Activated CD4-positive, alpha-beta T cell treated with anti-CD3 and anti-CD28 coated beads, Interleukin-2, amount 50 U/mL, for 48 hours (primary cell): ENCODE measurements around the gene ZBTB16.

ENCODE experiments used
- DNase-seq, 2 experiments: peaks; one replicate each; pipeline ENCODE4 v3.0.0-alpha.2; 2020

The ZBTB16 gene

DNA sequence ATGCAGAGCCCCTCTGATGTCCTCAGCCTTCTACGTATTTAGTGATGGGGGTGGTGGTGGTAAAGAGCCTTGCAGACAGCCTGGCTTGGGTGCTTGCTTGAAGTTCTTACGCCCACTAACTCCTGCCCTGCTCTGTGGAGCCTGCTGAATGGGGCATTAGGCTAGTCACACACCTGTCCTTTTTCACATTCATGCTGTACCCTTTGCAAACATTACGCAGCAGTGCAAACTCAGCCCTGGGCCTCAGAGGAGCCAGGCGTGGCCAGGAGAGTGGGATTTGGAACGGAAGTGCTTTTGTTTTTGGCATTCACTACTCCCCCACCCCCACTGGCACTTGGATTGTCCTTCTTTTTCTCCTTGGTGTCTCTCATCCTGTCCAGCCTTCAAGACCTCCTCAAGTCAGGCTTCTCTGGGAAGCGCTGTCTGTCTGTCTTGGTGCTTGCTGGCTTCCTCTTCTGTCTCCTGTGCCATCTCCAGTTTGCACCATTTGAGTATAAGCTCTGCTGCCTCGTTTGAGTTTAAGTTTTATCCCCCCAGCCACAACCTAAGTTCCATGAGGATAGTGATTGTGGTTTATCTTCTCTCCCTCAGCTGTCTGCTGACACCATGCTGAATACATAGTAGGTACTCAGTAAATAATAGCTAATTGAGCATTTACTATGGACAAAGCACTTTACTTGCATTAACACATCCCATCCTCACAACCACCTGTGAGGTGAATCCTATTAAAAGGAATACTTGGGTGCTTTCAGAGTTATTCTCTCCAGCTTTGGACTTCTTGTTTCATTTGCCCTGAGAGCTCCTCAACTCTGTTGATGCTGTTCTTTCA is 26.7 kb downstream of the ZBTB16 start:
- no peak for DNase-seq

DNA sequence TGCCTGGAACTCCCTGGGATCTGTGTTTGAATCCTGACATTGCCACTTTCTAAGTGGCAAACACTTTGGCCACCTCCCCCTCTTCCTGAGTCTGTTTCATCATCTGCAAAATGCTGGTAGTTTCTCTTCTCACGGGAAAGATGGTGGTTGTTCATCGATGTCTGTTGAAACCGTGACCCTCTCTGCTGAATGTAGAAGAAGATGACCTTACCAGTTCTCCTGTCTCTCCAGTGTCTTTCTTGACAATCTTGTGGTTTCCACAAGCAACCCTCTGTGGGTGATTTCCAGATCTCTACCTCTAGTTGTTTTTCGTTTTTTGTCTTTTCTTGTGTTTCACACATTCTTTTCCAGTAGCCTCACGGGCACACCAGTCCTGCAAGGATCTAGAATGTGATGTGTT is 27.5 kb downstream of the ZBTB16 start:
- DNase-seq = no peak

DNA sequence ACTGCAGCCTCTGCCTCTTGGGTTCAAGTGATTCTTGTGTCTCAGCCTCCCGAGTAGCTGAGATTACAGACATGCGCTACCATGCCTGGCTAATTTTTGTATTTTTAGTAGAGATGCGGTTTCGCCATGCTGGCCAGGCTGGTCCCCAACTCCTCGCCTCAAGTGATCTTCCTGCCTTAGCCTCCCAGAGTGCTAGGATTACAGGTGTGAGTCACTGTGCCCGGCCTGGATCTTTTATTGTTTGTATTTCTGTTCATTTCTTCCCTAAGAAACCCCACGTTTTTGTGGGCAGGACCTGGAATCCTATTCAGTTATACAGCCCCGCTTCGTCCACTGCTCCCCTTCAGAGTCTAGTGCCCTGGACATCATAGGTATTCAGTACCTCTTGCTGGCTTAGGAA is 28.7 kb downstream of the ZBTB16 start:
- no peak for DNase-seq

DNA sequence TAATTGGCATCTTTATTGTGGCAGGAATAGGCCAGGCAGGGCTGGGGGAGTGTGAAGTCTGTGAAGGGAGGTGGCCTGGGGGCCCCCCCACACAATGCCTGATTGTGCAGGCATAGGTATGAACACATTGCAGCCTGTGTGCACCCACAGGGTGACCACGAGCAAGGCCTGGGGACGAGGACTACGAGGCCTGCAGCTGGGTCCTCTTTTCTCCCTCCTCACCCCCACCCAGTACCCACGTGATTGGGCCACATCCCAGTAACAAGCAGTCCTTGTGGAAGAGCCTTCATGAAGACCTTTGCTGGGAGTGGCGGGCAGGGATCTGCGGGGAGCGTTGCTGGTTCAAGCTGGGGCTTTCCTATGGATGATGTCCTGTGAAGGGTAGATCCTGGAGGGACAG is 29.3 kb downstream of the ZBTB16 start:
- no peak for DNase-seq

DNA sequence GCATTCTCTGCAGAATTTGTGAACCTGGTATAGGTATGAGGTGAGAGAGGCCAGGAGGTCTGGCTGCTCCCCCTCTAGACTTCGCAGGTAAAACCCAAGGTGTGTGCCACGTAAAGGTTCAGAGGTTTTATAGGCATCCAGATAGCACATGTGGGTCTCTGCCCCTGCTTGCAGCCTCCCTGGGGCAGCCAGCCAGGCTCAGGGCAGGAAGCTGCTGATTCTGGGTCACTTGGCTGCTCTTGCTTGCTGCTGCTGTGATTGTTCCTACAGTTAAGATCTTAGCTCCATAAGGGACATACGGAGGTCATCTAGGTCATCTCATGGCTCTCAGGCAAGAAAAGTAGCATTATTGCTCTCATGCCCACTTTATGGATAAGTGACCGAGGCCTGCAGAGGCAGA is 30.2 kb downstream of the ZBTB16 start:
- no peak for DNase-seq

DNA sequence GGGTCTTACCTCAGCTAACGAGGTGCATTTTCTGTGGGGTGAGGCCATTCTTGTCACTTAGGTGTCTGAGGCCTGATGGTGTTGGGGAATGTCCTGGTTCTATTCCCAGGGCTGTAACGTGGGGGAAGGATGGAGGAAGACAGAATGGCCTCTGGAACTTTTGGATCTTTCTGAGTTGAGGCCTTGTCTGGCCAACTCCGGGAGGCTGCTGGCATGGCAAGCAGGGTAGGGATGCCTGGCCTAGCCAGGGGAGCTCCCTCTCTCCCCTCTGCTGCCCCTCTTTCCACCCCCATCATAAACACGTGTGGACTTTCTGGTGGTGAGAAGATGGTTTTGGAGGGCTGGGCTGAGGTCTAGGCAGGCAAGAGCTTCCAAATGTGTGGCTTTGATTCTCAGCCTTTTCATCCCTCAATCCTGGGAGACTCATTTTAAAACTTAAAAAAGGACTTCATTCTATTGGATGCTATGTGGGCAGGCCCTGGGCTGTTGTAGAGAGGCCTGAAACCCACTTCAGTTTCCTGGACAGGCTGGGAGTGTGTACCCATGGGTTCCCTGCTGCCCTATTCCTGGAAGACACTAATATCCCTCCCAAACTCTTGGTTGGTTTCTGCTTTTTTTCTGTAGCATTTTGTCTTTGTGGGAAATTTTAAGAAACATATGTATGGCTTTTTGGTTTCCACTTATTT is 30.9 kb downstream of the ZBTB16 start:
- DNase-seq = no peak

DNA sequence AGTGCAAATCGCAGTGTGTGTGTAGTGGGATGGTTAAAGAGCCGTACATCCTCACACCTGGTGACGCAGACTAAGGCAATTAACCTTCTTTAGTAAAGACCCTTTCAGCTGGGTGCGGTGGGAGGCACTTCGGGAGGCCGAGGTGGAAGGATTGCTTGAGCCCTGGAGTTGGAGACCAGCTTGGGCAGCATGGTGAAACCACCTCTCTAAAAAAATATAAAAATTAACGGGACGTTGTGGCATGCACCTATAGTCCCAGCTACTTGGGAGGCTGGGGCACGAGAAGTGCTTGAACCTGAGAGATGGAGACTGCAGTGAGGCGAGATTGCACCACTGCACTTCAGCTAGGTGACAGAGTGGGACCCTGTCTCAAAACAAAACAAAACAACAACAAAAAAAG is 31.5 kb downstream of the ZBTB16 start:
- DNase-seq = no peak

DNA sequence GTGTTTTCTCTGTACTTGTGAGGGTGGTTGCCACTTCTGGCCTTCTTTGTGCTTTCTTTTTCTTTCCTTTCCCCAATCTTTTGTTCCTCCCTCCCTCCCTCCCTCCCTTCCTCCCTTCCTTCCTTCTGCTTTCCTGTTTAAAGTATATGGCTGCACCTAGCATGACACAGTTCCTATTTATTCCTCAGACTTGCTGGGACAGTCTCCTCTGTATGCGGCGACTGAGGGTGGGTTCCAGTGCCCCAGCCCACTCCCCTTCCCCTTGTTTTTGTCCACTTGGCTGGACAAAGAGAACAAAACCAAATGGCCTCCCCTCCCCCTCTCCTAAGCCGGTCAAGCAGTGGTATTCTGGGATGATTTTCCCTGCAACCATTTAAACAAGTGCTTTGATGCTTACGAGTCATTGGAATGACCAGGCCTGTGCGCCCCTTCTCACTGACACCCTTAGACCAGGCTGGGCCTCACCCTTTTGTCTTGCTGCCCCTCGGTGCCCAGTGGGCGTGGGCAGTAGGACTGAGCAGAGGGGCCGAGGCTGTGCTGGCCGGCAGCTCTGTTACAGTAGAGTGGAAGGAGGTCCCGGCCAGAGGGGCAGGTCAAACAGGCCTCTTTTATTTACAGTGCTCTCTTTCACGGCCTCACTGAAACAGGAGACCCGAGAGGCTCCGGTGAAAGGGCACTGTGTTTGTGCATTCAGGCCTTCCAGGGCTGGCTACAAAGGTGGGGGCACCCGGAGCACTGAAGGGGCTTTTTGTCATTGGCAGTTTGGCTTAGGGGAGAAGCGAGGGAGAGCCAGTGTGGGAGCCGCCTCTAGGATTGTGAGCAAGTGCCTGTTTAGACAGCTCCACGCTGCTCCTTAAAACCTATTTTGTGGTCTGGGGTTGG is 32.2 kb downstream of the ZBTB16 start:
- DNase-seq = no peak

DNA sequence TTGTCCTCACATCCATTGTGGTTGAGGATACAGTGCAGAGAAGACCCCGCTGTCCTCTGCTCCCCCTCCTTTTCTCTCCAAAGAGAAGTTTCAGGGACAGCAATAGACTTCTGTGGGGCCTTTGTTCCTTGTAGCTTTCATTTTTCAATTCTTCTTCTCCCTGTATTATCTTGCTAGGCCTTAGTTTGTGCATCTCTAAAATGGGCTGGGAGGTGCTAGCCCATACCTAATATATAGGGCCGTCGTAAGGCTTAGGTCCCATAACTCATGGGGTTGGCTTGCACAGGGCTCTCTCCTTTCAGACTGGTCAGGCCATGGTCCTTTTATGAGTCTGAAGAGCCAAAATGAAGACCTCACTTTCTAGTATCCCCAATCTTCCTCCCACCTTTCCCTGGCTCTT is 33.0 kb downstream of the ZBTB16 start:
- DNase-seq = no peak

DNA sequence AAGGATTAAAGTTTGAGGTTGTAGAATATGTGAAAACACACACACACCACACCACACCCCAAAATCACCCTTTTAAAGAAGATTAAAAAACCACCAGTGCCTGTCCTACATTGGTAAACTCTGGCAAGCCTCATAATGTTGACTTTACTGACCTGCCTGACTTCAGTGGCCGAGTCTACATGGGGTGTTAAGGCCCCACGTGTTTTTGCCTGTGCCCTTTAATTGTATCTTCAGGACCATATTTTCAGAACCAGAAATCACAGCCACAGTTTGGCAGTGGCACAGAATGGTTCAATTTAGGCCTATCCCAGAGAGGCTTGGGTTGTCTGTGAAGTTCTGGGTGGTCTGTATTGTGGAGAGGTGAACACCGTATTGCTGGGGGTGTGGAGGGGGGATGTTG is 33.4 kb downstream of the ZBTB16 start:
- no peak for DNase-seq

DNA sequence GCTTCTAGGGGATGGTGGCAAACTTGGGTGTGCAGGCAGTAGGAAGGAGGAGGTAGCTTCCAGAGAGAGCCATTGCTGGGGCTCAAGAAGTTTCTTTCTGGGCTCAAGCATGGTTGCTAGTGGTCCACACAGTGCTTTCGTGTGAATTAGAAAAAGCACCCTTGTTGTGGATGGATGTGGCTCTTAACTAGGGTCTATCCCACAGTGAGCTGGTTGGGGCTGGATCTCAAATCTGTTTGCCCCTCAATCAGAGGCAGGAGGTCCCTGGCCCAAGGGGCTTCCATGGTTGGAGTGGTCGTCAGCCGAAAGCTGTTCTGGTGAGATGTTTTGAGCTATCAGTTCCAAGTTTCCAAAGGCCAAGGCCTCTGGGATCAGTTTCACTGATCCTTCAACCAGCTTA is 35.0 kb downstream of the ZBTB16 start:
- no peak for DNase-seq

DNA sequence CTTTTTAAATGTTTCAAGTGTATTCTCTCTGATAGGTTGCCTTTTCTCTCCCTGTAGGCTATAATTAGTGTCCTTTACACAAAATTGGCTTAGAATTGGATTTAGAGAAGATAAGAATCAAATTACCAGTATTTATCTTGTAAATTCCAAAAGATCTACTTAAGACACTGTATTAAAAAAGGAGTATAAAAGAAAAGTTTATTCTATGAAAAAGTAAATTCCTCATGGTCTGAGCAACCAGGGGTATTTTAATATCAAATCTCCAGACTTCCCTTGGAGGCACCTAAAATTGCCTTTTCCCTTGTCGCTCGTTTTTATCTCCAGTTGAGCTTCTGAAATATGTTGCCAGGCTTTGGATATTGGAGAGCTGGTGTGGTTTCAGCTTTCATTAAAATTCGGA is 36.4 kb downstream of the ZBTB16 start:
- no peak for DNase-seq

DNA sequence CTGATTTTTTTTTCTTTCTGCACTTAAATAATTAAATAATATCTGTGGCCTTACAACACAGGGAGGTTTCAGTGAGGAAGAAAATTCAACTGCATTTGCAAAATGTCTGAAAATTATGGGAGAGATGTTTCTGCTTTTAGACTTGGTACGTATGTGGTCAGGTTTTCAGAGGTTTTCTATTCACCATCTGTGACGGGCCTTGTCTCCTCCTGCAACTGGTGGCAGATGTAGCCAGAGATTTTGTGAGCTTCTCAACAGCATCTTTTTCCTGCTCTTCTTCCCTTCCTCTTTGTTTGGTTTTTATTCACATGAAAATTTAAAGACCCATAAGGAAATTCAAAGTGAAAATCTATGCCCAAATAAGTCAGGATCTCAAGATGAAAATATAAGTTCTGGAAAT is 38.3 kb downstream of the ZBTB16 start:
- no peak for DNase-seq

DNA sequence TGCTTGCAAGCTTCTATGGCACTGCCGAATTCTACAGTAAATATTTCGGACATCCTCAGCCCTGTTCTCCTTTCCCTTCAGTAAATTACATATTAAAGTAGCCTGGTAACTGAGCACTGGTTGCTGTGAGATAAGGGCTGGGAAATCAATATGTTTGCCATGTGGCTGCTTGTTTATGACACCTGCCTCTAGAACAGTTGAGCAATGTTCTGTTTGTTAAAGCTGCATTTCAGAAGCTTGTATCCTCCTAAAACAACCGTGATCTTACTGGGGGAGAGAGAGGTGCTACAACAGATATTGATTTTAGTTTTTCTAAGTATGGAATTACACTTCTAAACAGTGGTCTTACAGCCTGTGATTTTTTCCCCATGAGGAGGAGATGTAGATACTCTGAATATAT is 39.4 kb downstream of the ZBTB16 start:
- DNase-seq = no peak

DNA sequence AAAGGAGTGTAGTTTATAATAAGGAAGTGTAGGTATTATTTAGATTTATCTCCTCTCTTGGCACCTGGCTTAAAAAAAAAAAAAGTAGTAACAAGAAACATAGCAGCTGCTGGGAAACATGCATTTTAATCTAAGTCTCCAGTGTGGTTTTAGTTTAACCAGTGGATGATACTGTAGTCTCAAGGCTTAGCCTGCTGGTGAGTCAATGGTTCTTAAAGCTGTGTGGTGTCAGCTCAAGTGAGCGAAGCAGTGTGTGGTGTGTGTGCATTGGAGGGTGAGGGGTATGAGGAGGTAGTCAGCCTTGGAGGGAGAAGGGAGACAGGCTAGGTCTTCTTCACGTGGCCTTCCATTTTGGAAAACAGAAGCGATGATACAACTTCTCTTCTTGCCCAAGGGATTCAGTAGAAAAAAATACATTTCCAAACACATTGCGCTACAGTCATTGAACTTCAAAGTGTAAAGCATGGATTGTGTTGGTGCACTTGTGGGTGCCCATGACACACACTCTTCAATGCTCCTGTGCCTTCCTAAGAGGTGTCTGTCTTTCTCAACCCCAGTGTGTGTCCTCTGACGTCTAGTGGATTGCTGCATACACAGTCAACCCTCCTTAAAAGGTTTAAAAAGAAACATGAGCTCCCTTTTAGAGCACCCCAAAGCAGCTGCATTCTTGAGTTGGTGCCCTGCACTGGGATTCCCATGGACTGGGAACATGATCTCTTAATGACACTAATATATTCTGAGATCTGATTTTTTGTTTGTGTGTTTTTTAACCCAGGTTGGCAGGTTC is 40.1 kb downstream of the ZBTB16 start:
- DNase-seq = no peak

DNA sequence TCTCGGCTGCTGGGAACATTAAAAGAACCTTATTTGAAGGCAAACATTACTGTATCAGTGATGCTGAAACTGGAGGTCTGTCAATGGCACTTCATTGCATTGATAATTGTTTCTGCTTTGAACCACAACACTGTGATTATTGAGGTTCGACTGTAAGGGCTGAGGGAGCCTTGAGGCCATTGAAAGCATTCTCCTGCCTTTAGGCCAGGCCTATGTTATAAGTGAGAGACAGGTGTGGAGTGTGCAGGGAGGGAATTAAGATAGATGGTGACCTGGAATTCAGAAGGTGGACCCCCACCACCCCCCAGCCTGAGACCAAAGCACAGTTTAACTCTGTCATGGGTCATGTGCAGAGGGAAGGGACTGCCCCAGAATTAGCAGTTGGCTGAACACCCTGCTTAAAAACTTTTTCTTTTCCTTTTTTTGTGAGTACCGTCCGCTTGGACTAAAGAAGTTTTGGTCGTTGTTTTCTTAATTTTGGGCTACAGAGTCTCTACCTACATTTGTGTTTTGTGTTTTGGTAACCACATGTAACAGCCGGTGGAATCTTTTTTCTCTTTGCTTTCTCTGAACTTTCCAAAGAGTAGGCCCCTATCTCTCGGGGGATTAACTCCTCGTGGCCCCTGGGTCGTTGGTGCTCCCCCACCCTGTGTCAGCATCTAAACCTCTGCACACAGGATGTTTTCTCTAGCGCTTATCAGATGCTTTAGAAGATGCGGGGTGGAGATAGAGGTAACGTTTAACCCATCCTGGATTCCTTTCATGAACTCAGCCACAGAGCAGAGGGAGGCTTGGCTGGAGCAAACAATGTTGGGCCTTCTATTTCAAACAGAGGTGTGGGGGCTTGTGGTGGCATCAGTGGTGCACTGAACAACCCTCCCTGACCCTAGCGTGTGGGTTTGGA is 43.7 kb downstream of the ZBTB16 start:
- no peak for DNase-seq

DNA sequence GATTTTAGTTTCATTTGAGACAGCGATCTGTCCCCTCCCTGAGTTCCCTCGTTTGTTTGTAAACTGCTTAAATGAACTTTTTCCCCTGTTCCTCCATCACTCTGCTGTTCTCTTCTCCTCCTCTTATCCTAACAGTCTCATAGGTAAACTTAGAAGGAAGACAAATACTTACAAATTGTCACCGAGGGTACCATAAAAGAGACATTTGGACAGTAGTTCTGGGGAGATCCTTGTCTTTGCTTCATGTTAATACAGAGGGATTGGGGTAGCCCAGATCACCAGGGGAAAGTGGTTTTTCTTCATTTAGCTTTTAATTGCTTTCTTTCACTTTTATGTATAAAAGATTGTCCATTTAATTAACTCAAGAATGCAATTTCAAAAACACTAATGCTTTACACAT is 46.1 kb downstream of the ZBTB16 start:
- DNase-seq = no peak

DNA sequence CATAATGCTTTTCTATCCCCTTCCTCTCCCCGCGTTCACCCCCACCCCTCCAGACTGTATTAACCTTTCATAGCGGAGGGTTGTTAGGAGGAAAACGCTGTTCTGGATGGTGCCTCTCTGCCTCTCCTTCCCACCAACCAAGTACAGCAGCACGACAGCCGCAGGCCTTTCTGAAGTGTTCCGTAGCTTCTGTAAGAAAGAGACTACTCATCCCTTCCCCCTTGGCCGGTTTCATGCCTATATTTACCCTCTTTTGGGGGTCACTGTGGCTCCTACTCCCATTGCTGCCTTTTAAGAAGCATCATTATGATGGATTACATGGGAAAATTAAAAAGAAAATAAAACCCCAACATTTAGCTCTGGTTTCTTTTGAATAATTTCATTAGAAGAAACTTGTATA is 46.5 kb downstream of the ZBTB16 start:
- DNase-seq = no peak

DNA sequence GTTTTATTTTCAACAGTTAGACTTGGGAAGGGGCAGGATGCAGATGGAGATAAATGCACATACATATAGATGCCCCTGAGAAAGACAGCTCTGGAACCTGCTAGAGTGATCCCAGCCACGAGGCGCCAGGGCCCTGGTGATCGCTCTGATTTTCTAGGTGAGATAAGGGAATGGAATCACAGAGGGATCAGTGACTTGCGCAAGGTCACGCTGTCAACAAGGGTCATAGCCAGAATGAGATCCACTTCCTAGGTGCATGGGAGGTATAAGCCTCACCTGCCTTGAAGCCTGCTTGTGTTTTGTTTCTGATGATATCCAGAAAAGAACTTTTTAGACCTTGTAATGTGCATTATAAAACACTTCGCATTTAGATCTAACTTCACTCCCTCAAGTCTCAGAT is 47.5 kb downstream of the ZBTB16 start:
- no peak for DNase-seq

DNA sequence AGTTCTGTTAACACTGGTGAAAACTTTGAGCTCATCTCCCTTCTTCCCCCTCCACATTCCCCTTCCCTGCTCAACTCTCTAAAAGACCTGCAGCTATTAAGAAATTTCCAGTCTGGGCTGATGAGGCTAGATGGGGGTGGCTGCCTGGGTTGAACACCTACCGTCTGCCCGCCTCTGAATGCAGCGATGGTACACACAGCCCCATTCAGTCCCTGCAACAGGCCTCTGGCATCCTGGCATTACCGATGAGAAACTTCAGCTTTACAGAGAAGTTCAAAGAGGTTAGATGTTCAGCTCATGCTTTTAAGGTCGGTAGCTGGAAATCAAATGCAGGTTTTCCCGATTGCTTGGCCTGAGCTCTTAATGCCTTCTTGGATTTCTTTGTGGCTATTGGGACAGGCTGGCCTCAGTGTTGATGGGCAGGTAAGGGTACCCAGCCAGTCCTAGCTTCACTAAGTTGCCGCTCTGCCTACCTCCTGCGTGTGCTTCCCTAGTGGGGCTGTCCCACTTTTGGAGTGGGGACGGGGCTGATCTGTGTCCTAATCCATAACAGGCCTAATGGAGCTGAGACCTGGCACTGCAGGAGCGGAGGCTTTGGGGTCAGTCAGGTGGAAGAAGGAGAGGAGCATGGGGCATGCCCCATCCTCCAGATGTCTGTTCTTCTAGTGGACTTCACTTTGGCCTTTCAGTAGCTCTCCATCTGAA is 49.1 kb downstream of the ZBTB16 start:
- DNase-seq = no peak
